Measurements from ENCODE around the gene HMG20A.

HMG20A gene

GRCh38 chr15:77493324-77493907, 72.7 kb downstream of the HMG20A start:
- no peak overlapping the region for H2BK120ac ChIP-seq (ENCODE audit: insufficient read depth, low read length, poor library complexity)
- no peak overlapping the region for H3K4ac ChIP-seq (ENCODE audit: low read depth, low read length)
- H3K79me2 ChIP-seq (ENCODE audit: control insufficient read depth, insufficient read depth, low read length, poor library complexity) = peaks cover 3% of the 10 kb centered on the region
- no peak overlapping the region for H3K18ac ChIP-seq (ENCODE audit: low read length)
- H3K23ac ChIP-seq (ENCODE audit: low read length) = no peak overlapping the region
- peaks cover 13% of the 10 kb centered on the region for H3K79me1 ChIP-seq (ENCODE audit: low read length)
- H2AK5ac ChIP-seq (ENCODE audit: low read length) = no peak overlapping the region
- H3K27ac ChIP-seq (ENCODE audit: low read depth, low read length) = no peak overlapping the region
- peaks cover 27 to 30% of the 10 kb centered on the region in 2 experiments for H3K4me1 ChIP-seq (ENCODE audit: control insufficient read depth in 1 of 2, insufficient read depth in 2 of 2, low read length in 2 of 2)
- no peak overlapping the region for H2BK12ac ChIP-seq (ENCODE audit: low read length)
- no peak overlapping the region for H3K4me3 ChIP-seq (ENCODE audit: low read depth, low read length)
- no peaks in the 10 kb centered on the region for H3K9me3 ChIP-seq (ENCODE audit: insufficient read depth, low read depth, low read length)
- H3K14ac ChIP-seq (ENCODE audit: low read length) = no peak overlapping the region
- no peak for DNase-seq
- H2BK5ac ChIP-seq (ENCODE audit: low read depth, low read length, poor library complexity) = no peak overlapping the region
- no peak overlapping the region for H3K4me2 ChIP-seq (ENCODE audit: low read length)
- no peaks in the 10 kb centered on the region for H3K36me3 ChIP-seq (ENCODE audit: control insufficient read depth in 1 of 2, insufficient read depth in 2 of 2, low read length in 2 of 2)
- no peak overlapping the region for H4K91ac ChIP-seq (ENCODE audit: low read depth, low read length)
- no peak overlapping the region for H3K9ac ChIP-seq (ENCODE audit: low read length)
- no peak overlapping the region for H4K8ac ChIP-seq (ENCODE audit: low read depth, low read length)
- whole genome bisulfite sequencing (ENCODE audit: extremely low coverage, insufficient coverage, insufficient read length) = no CpG with 5 or more reads among the region's 3 CpGs
- H4K12ac ChIP-seq (ENCODE audit: low read depth, low read length) = no peak overlapping the region
- H3K27me3 ChIP-seq (ENCODE audit: insufficient read depth, low read length) = no peaks in the 10 kb centered on the region
- H2AFZ ChIP-seq (ENCODE audit: insufficient read depth, low read length, poor library complexity) = no peak overlapping the region

- H2AK5ac ChIP-seq (ENCODE audit: low read length) = no peak overlapping the region
- H3K14ac ChIP-seq (ENCODE audit: low read length) = no peak overlapping the region
- no peak overlapping the region for H4K8ac ChIP-seq (ENCODE audit: low read depth, low read length)
- H3K36me3 ChIP-seq (ENCODE audit: control insufficient read depth in 1 of 2, insufficient read depth in 2 of 2, low read length in 2 of 2) = no peaks in the 10 kb centered on the region
- H3K9me3 ChIP-seq (ENCODE audit: insufficient read depth, low read depth, low read length) = no peaks in the 10 kb centered on the region
- H2BK5ac ChIP-seq (ENCODE audit: low read depth, low read length, poor library complexity) = no peak overlapping the region
- H2AFZ ChIP-seq (ENCODE audit: insufficient read depth, low read length, poor library complexity) = no peak overlapping the region
- no peak overlapping the region for H4K12ac ChIP-seq (ENCODE audit: low read depth, low read length)
- WGBS (ENCODE audit: extremely low coverage, insufficient coverage, insufficient read length) = no CpG with 5 or more reads among the region's 2 CpGs
- H3K79me2 ChIP-seq (ENCODE audit: control insufficient read depth, insufficient read depth, low read length, poor library complexity) = peaks cover 3% of the 10 kb centered on the region
- H3K23ac ChIP-seq (ENCODE audit: low read length) = no peak overlapping the region
- H3K4ac ChIP-seq (ENCODE audit: low read depth, low read length) = no peak overlapping the region
- no peaks in the 10 kb centered on the region for H3K27me3 ChIP-seq (ENCODE audit: insufficient read depth, low read length)
- no peak overlapping the region for H3K4me2 ChIP-seq (ENCODE audit: low read length)
- H3K4me1 ChIP-seq (ENCODE audit: control insufficient read depth in 1 of 2, insufficient read depth in 2 of 2, low read length in 2 of 2) = peaks cover 28 to 32% of the 10 kb centered on the region in 2 experiments
- no peak overlapping the region for H3K18ac ChIP-seq (ENCODE audit: low read length)
- H4K91ac ChIP-seq (ENCODE audit: low read depth, low read length) = no peak overlapping the region
- no peak overlapping the region for H3K9ac ChIP-seq (ENCODE audit: low read length)
- H3K79me1 ChIP-seq (ENCODE audit: low read length) = peaks cover 14% of the 10 kb centered on the region
- no peak overlapping the region for H3K4me3 ChIP-seq (ENCODE audit: low read depth, low read length)
- DNase-seq = no peak
- no peak overlapping the region for H3K27ac ChIP-seq (ENCODE audit: low read depth, low read length)
- no peak overlapping the region for H2BK12ac ChIP-seq (ENCODE audit: low read length)
- H2BK120ac ChIP-seq (ENCODE audit: insufficient read depth, low read length, poor library complexity) = no peak overlapping the region
Observed at GRCh38 chr15:77494073-77494867, 73.6 kb downstream of the HMG20A start.

- H3K4me1 ChIP-seq (ENCODE audit: control insufficient read depth in 1 of 2, insufficient read depth in 2 of 2, low read length in 2 of 2) = peaks cover 23 to 29% of the 10 kb centered on the region in 2 experiments
- no peaks in the 10 kb centered on the region for H3K36me3 ChIP-seq (ENCODE audit: control insufficient read depth in 1 of 2, insufficient read depth in 2 of 2, low read length in 2 of 2)
- no peak overlapping the region for H4K91ac ChIP-seq (ENCODE audit: low read depth, low read length)
- no peaks in the 10 kb centered on the region for H3K9me3 ChIP-seq (ENCODE audit: insufficient read depth, low read depth, low read length)
- no peak overlapping the region for H3K9ac ChIP-seq (ENCODE audit: low read length)
- no peak for DNase-seq
- H3K14ac ChIP-seq (ENCODE audit: low read length) = no peak overlapping the region
- no peak overlapping the region for H3K4me3 ChIP-seq (ENCODE audit: low read depth, low read length)
- H3K4ac ChIP-seq (ENCODE audit: low read depth, low read length) = no peak overlapping the region
- no peak overlapping the region for H3K4me2 ChIP-seq (ENCODE audit: low read length)
- no peak overlapping the region for H3K23ac ChIP-seq (ENCODE audit: low read length)
- no peak overlapping the region for H2BK12ac ChIP-seq (ENCODE audit: low read length)
- WGBS (ENCODE audit: extremely low coverage, insufficient coverage, insufficient read length) = no CpG with 5 or more reads among the region's 7 CpGs
- H3K79me2 ChIP-seq (ENCODE audit: control insufficient read depth, insufficient read depth, low read length, poor library complexity) = peaks cover 3% of the 10 kb centered on the region
- H2BK5ac ChIP-seq (ENCODE audit: low read depth, low read length, poor library complexity) = no peak overlapping the region
- no peak overlapping the region for H3K27ac ChIP-seq (ENCODE audit: low read depth, low read length)
- H3K18ac ChIP-seq (ENCODE audit: low read length) = no peak overlapping the region
- no peaks in the 10 kb centered on the region for H3K27me3 ChIP-seq (ENCODE audit: insufficient read depth, low read length)
- H2AK5ac ChIP-seq (ENCODE audit: low read length) = no peak overlapping the region
- peaks cover 14% of the 10 kb centered on the region for H3K79me1 ChIP-seq (ENCODE audit: low read length)
- H4K12ac ChIP-seq (ENCODE audit: low read depth, low read length) = no peak overlapping the region
- H2BK120ac ChIP-seq (ENCODE audit: insufficient read depth, low read length, poor library complexity) = no peak overlapping the region
- no peak overlapping the region for H4K8ac ChIP-seq (ENCODE audit: low read depth, low read length)
- no peak overlapping the region for H2AFZ ChIP-seq (ENCODE audit: insufficient read depth, low read length, poor library complexity)
Observed at GRCh38 chr15:77494964-77495363, 74.3 kb downstream of the HMG20A start.

- H3K23ac ChIP-seq (ENCODE audit: low read length) = no peak overlapping the region
- no peak overlapping the region for H4K12ac ChIP-seq (ENCODE audit: low read depth, low read length)
- peak overlapping the region; percentile 75 for H2BK120ac ChIP-seq (ENCODE audit: insufficient read depth, low read length, poor library complexity)
- no peak overlapping the region for H2AK5ac ChIP-seq (ENCODE audit: low read length)
- H2BK12ac ChIP-seq (ENCODE audit: low read length) = no peak overlapping the region
- DNase-seq = no peak
- peak overlapping the region; percentile 61 for H3K27ac ChIP-seq (ENCODE audit: low read depth, low read length)
- H3K4me3 ChIP-seq (ENCODE audit: low read depth, low read length) = no peak overlapping the region
- H2AFZ ChIP-seq (ENCODE audit: insufficient read depth, low read length, poor library complexity) = no peak overlapping the region
- peaks cover 23 to 29% of the 10 kb centered on the region in 2 experiments for H3K4me1 ChIP-seq (ENCODE audit: control insufficient read depth in 1 of 2, insufficient read depth in 2 of 2, low read length in 2 of 2)
- H3K27me3 ChIP-seq (ENCODE audit: insufficient read depth, low read length) = no peaks in the 10 kb centered on the region
- H3K36me3 ChIP-seq (ENCODE audit: control insufficient read depth in 1 of 2, insufficient read depth in 2 of 2, low read length in 2 of 2) = no peaks in the 10 kb centered on the region
- peak overlapping the region; percentile 78 for H4K8ac ChIP-seq (ENCODE audit: low read depth, low read length)
- H3K4ac ChIP-seq (ENCODE audit: low read depth, low read length) = no peak overlapping the region
- H3K79me2 ChIP-seq (ENCODE audit: control insufficient read depth, insufficient read depth, low read length, poor library complexity) = peaks cover 3% of the 10 kb centered on the region
- H2BK5ac ChIP-seq (ENCODE audit: low read depth, low read length, poor library complexity) = no peak overlapping the region
- peaks cover 14% of the 10 kb centered on the region for H3K79me1 ChIP-seq (ENCODE audit: low read length)
- no peak overlapping the region for H3K9ac ChIP-seq (ENCODE audit: low read length)
- H3K9me3 ChIP-seq (ENCODE audit: insufficient read depth, low read depth, low read length) = no peaks in the 10 kb centered on the region
- peak overlapping the region; percentile 85 for H4K91ac ChIP-seq (ENCODE audit: low read depth, low read length)
- WGBS (ENCODE audit: extremely low coverage, insufficient coverage, insufficient read length) = no CpG with 5 or more reads among the region's 10 CpGs
- no peak overlapping the region for H3K18ac ChIP-seq (ENCODE audit: low read length)
- peak overlapping the region; percentile 48 for H3K14ac ChIP-seq (ENCODE audit: low read length)
- no peak overlapping the region for H3K4me2 ChIP-seq (ENCODE audit: low read length)
Observed at GRCh38 chr15:77495838-77496596, 75.3 kb downstream of the HMG20A start.

All from trophoblast cell (in vitro differentiated cells and primary cell).